Stomach smooth muscle (tissue), 2 donors: ENCODE data around the gene SCRN2.

ENCODE experiments used
- H3K27ac ChIP-seq: one replicate; pipeline ENCODE4 v1.7.0; 2013; ENCODE audit warnings: mild to moderate bottlenecking, low read length, inconsistent platforms
- H3K27me3 ChIP-seq, 2 donors: one replicate each; pipeline ENCODE4 v1.7.0; 2013; ENCODE audit warnings: low read length in 2 of 2; ENCODE audit not compliant: insufficient read depth in 2 of 2, control insufficient read depth in 1 of 2
- H3K36me3 ChIP-seq, 2 donors: one replicate each; pipeline ENCODE4 v1.7.0; 2013; ENCODE audit warnings: low read length in 2 of 2; ENCODE audit not compliant: control insufficient read depth in 2 of 2, insufficient read depth in 2 of 2
- H3K4me1 ChIP-seq: one replicate; pipeline ENCODE4 v1.7.0; 2013; ENCODE audit warnings: low read length; ENCODE audit not compliant: control insufficient read depth, insufficient read depth
- H3K4me3 ChIP-seq, 2 donors: one replicate each; pipeline ENCODE4 v1.7.0; 2013; ENCODE audit warnings: low read length in 2 of 2
- H3K9ac ChIP-seq, 2 donors: one replicate each; pipeline ENCODE4 v1.7.0; 2013; ENCODE audit warnings: low read length in 2 of 2, mild to moderate bottlenecking in 1 of 2
- H3K9me3 ChIP-seq, 2 donors: one replicate each; pipeline ENCODE4 v1.7.0; 2013; ENCODE audit warnings: low read length in 2 of 2; ENCODE audit not compliant: control insufficient read depth in 2 of 2
- donor health status: healthy.
- donor health status: Pancreatic carcinoma.

The SCRN2 gene

GRCh38 chr17:47831003-47831933 is 9.8 kb downstream of the SCRN2 start, which contains the start of the genes LRRC46 and MRPL10:
Gene LRRC46 (plus strand): TSS chr17:47831670. CDS start chr17:47831990, 320 bp downstream.
Gene MRPL10 (minus strand): TSS chr17:47831541. CDS start chr17:47831511, 30 bp downstream.
- Histone ChIP-seq H3K9me3 (no peaks in the 10 kb centered on the region), H3K27ac (peak within 1 kb of the TSS; percentile 69), H3K36me3 (peaks cover 17 to 21% of the 10 kb centered on the region in 2 donors), H3K4me1 (peaks cover 23% of the 10 kb centered on the region), H3K4me3 (peak within 1 kb of the TSS; percentile 94 to 99), H3K27me3 (no peaks in the 10 kb centered on the region), H3K9ac (peak within 1 kb of the TSS; percentile 79 to 97)

DNA sequence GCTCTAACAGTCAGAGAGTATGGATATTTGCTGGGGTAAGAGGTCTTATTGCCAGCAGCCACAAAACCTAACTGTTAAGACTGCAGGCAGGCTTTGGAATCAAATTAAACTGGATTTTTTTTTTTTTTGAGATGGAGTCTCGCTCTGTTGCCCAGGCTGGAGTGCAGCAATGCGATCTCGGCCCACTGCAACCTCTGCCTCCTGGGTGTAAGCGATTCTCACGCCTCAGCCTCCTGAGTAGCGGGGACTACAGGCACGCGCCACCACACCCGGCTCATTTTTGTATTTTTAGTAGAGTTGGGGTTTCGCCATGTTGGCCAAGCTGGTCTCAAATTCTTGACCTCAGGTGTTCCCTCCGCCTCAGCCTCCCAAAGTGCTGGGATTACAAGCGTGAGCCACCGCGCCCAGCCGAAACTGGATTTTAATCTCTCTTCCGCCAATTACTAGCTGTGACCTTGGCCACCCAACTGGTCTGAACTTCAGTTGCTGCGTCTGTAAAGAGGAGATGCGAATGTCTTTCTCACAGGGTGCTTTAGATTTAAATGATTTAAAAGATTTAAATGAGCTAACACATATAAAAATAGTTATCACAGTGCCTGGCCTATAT is 10.6 kb downstream of the SCRN2 start:
- no peaks in the 10 kb centered on the region for H3K9me3 ChIP-seq
- no peaks in the 10 kb centered on the region for H3K27me3 ChIP-seq
- peaks cover 23% of the 10 kb centered on the region for H3K4me1 ChIP-seq
- H3K4me3 ChIP-seq = peak overlapping the region; percentile 94 to 99
- peak overlapping the region; percentile 69 for H3K27ac ChIP-seq
- H3K36me3 ChIP-seq = peaks cover 19 to 20% of the 10 kb centered on the region in 2 donors
- H3K9ac ChIP-seq = peak overlapping the region; percentile 79 to 97

DNA sequence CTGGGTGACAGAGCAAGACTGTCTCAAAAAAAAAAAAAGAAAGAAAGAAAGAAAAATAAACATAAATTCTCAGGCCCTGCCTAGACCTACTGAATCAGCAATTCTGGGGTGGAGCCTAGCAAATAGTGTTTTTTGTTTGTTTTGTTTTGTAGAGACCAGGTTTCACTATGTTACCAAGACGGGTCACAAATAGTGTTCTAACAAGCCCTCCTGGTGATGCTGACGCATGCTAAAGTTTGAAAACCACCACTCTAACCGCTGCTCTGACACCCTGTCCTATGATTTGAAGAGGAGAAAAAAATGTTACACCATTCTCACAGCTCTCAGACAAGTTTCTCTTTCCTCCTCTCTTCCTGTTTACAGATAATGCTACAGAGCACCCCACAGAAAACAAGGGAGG is 11.2 kb downstream of the SCRN2 start:
- no peak overlapping the region for H3K9ac ChIP-seq
- H3K4me1 ChIP-seq = peaks cover 23% of the 10 kb centered on the region
- H3K27me3 ChIP-seq = no peaks in the 10 kb centered on the region
- H3K9me3 ChIP-seq = no peaks in the 10 kb centered on the region
- H3K4me3 ChIP-seq = no peak overlapping the region
- H3K27ac ChIP-seq = no peak overlapping the region
- peaks cover 22 to 24% of the 10 kb centered on the region in 2 donors for H3K36me3 ChIP-seq

DNA sequence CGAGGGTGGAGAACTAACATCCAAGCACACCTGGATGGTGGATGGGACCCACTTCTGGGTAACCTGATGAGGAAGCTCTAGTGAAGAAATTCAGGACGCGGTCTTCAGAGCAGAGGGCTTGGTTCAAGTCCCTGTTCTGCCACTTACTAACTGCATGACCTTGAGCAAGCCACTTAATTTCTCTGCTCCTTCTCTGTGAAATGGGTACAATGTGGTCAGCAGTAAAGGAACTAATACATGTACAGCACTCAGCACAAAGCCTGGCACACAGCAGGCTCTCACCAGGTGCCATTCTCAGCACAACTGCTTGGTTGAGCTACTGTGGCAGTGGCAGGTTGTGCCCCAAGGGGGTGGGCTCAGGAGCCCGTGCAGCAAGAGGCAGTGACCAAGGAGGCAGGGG is 17.6 kb downstream of the SCRN2 start:
- Histone ChIP-seq H3K9ac (no peak overlapping the region), H3K27me3 (peaks cover 0 to 6% of the 10 kb centered on the region in 2 donors), H3K4me3 (no peak overlapping the region), H3K4me1 (peaks cover 19% of the 10 kb centered on the region), H3K9me3 (no peaks in the 10 kb centered on the region), H3K36me3 (peaks cover 33 to 42% of the 10 kb centered on the region in 2 donors), H3K27ac (no peak overlapping the region)

DNA sequence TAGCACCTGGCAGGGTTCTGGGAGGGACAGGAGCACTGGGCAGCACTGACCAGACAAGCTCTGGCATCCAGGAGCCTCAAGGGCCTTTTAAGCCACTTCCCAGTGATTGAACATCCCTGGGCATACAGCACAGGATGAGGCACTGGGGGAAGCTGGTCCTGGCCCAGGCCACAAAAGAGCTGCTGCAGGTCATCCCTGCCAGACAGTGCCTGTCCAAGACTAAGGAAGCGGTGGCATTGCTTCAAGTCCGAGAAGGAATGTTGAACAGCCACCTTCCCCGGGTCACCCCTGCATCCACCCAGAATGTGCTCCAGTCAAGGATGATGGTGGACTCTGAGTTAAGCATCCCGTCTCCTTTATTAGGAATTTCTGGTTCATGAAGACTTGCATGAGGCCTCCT is 18.3 kb downstream of the SCRN2 start:
- peaks cover 0 to 6% of the 10 kb centered on the region in 2 donors for H3K27me3 ChIP-seq
- peaks cover 19% of the 10 kb centered on the region for H3K4me1 ChIP-seq
- no peak overlapping the region for H3K4me3 ChIP-seq
- no peak overlapping the region for H3K9ac ChIP-seq
- H3K27ac ChIP-seq = no peak overlapping the region
- H3K36me3 ChIP-seq = peaks cover 28 to 38% of the 10 kb centered on the region in 2 donors
- no peaks in the 10 kb centered on the region for H3K9me3 ChIP-seq

GRCh38 chr17:47821424-47822391 is 19.4 kb downstream of the SCRN2 start, which contains the start of gene OSBPL7:
Gene OSBPL7 (minus strand): TSS chr17:47821794. CDS start chr17:47820278, 1,516 bp downstream.
- Histone ChIP-seq H3K4me3 (peak within 1 kb of the TSS; percentile 66 to 81), H3K36me3 (peaks cover 22 to 35% of the 10 kb centered on the region in 2 donors), H3K27ac (no peak within 1 kb of the TSS), H3K4me1 (peaks cover 19% of the 10 kb centered on the region), H3K27me3 (peaks cover 0 to 6% of the 10 kb centered on the region in 2 donors), H3K9me3 (no peaks in the 10 kb centered on the region), H3K9ac (peak within 1 kb of the TSS; percentile 66 to 72)

GRCh38 chr17:47821031-47821423 is 20.0 kb downstream of the SCRN2 start:
- Histone ChIP-seq H3K27ac (no peak overlapping the region), H3K27me3 (peaks cover 0 to 6% of the 10 kb centered on the region in 2 donors), H3K9ac (peak overlapping the region; percentile 66 to 72), H3K9me3 (no peaks in the 10 kb centered on the region), H3K4me1 (peaks cover 19% of the 10 kb centered on the region), H3K36me3 (peaks cover 15 to 33% of the 10 kb centered on the region in 2 donors), H3K4me3 (peak overlapping the region; percentile 66 to 81)

DNA sequence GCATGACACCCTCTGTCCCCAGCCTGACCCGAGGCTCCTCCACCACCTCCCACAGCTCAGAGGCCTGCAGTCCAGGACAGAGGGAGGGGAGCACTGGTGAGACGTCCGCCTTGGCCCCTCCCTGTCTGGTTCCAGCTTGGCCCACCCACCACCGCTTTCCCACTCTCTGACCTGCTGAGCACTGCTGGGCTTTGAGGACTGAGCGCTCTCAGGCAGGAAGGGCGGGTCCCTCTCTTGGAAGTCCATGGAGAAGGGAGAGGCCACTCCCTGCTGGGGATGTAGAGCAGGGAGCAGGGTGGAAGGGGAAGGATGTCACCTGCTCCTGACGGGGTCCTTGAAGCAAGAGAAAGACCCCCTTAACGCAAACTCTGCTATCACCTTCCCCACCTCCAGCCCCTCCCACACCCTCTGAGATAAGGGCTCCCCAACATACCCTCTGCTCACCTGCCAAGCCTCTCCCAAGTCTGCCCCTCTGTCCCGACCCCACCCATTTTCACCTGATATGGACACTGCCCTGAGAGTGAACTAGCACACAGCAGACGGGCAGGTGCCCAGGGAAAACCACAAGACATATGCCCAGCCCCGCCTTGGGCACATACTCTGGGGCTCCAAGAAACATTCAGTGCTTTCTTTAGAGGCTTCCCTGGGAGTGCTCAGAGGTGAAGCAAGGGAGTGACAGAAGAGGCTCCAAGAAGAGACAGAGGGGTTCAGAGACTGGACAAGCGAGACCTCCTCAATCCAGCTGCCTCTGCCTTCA is 20.9 kb downstream of the SCRN2 start:
- peaks cover 11 to 32% of the 10 kb centered on the region in 2 donors for H3K36me3 ChIP-seq
- H3K27me3 ChIP-seq = peaks cover 0 to 6% of the 10 kb centered on the region in 2 donors
- peak overlapping the region in 1 of 2 donors; percentile 13 for H3K9ac ChIP-seq
- no peaks in the 10 kb centered on the region for H3K9me3 ChIP-seq
- no peak overlapping the region for H3K4me3 ChIP-seq
- H3K27ac ChIP-seq = no peak overlapping the region
- H3K4me1 ChIP-seq = peaks cover 19% of the 10 kb centered on the region

DNA sequence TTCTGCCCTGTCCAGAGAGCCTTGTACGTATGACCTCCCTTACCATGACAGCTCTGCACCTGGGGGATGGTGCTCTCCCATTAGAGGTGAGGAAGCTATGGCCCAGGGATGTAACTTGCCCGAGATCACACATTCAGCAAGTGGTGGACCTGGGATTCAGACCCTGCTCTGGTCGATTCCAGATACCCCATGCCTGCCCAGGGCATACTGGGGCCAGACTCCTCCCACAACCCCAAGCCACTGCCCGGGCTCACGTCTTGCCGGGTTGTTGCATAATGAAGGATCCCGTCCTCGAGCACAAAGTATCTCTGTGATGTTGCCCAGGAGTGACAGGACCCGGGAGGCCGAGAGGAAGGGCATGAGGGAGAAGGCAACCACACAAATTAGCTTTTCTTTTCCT is 21.6 kb downstream of the SCRN2 start:
- H3K4me1 ChIP-seq = peaks cover 19% of the 10 kb centered on the region
- H3K27me3 ChIP-seq = peaks cover 0 to 6% of the 10 kb centered on the region in 2 donors
- no peak overlapping the region for H3K9ac ChIP-seq
- no peaks in the 10 kb centered on the region for H3K9me3 ChIP-seq
- no peak overlapping the region for H3K27ac ChIP-seq
- peaks cover 11 to 34% of the 10 kb centered on the region in 2 donors for H3K36me3 ChIP-seq
- no peak overlapping the region for H3K4me3 ChIP-seq
